Karpas-422 (cell line): Measurements from ENCODE around the gene NOBOX. TPM values are rescaled to one million over a fixed set of nuclear protein-coding genes. Genes with fewer than 3 reads are reported as not detected.
"Not testable (repeated sequence)": the region's sequence is repeated elsewhere in the genome, so short reads cannot be mapped to it uniquely, and the experiment has no call there.

Experiments
- DNase-seq: peaks from one replicate; pipeline ENCODE4 v3.0.0-alpha.2; 2015
- H2AFZ ChIP-seq: fragments of 200-600 bp; sonication (generic); 2 replicates; pipeline ENCODE4 v1.6.1; 2014; ENCODE audit warnings: antibody characterized with exemption, low read length, mixed read lengths
- H3K27ac ChIP-seq: fragments of 200-600 bp; sonication (generic); 2 replicates; pipeline ENCODE4 v1.5.1; 2014; ENCODE audit warnings: mild to moderate bottlenecking, low read length, moderate library complexity
- H3K27me3 ChIP-seq: fragments of 200-600 bp; sonication (generic); 2 replicates; pipeline ENCODE4 v1.6.1; 2014; ENCODE audit warnings: low read length, mixed read lengths
- H3K36me3 ChIP-seq: fragments of 200-600 bp; sonication (generic); 2 replicates; pipeline ENCODE4 v1.6.1; 2014; ENCODE audit warnings: low read length, mixed read lengths; ENCODE audit not compliant: insufficient read depth
- H3K4me1 ChIP-seq: fragments of 200-600 bp; sonication (generic); 2 replicates; pipeline ENCODE4 v1.6.1; 2014; ENCODE audit warnings: mild to moderate bottlenecking, low read length, mixed read lengths
- H3K4me2 ChIP-seq: fragments of 200-600 bp; sonication (generic); 2 replicates; pipeline ENCODE4 v1.6.1; 2014; ENCODE audit warnings: low read length, low read depth, mild to moderate bottlenecking; ENCODE audit not compliant: poor library complexity, severe bottlenecking
- H3K4me3 ChIP-seq: fragments of 200-600 bp; sonication (generic); 2 replicates; pipeline ENCODE4 v1.5.1; 2014; ENCODE audit warnings: mild to moderate bottlenecking, antibody characterized with exemption, low read length, mixed read lengths
- H3K79me2 ChIP-seq: fragments of 200-600 bp; sonication (generic); 2 replicates; pipeline ENCODE4 v1.6.1; 2014; ENCODE audit warnings: mild to moderate bottlenecking, low read length, mixed read lengths
- H3K9ac ChIP-seq: fragments of 200-600 bp; sonication (generic); 2 replicates; pipeline ENCODE4 v1.6.0; 2014; ENCODE audit warnings: low read length
- H3K9me2 ChIP-seq: fragments of 200-600 bp; sonication (generic), shearing (Covaris generic); replicated peaks from 2 replicates; pipeline ENCODE4 v1.6.0; 2014; ENCODE audit warnings: mild to moderate bottlenecking, low read length, moderate library complexity; ENCODE audit not compliant: insufficient read depth
- H3K9me3 ChIP-seq: fragments of 300-700, 200-600 bp; sonication (generic); 2 replicates; pipeline ENCODE4 v1.6.1; 2014; ENCODE audit warnings: low read length, mixed read lengths
- H4K20me1 ChIP-seq: fragments of 200-600 bp; sonication (generic); 2 replicates; pipeline ENCODE4 v1.6.1; 2014; ENCODE audit warnings: mild to moderate bottlenecking, antibody characterized with exemption, low read length, low read depth; ENCODE audit not compliant: insufficient read depth
- total RNA-seq: library from RNA; depleted of rRNA; stranded (reverse); fragments of >200 nt; shearing (Covaris generic); gene quantifications from 2 replicates; pipeline ENCODE4 v1.2.3, GENCODE V29; 2014; ENCODE audit warnings: low replicate concordance

NOBOX gene
- total RNA-seq, 1 experiment from 2014 or later, result not detected

GRCh38 chr7:144365523-144365922 lies 38.0 kb downstream of the NOBOX start:
- not testable (repeated sequence) for H3K79me2 ChIP-seq, H4K20me1 ChIP-seq, H3K9me3 ChIP-seq, DNase-seq, H3K36me3 ChIP-seq, H3K4me2 ChIP-seq, H3K4me1 ChIP-seq, H2AFZ ChIP-seq, H3K9me2 ChIP-seq, H3K27me3 ChIP-seq, H3K4me3 ChIP-seq, H3K9ac ChIP-seq, H3K27ac ChIP-seq

GRCh38 chr7:144362061-144362460 lies 41.4 kb downstream of the NOBOX start:
- not testable (repeated sequence) for H3K9me2 ChIP-seq, H3K27ac ChIP-seq, H3K27me3 ChIP-seq, H3K4me1 ChIP-seq, H3K9me3 ChIP-seq, H3K4me3 ChIP-seq, H2AFZ ChIP-seq, H3K36me3 ChIP-seq, H3K4me2 ChIP-seq, DNase-seq, H4K20me1 ChIP-seq, H3K79me2 ChIP-seq, H3K9ac ChIP-seq

- not testable (repeated sequence) for H2AFZ ChIP-seq, H3K27me3 ChIP-seq, H3K9me3 ChIP-seq, H3K4me3 ChIP-seq, H3K4me1 ChIP-seq, H3K9me2 ChIP-seq, H4K20me1 ChIP-seq, H3K79me2 ChIP-seq, DNase-seq, H3K36me3 ChIP-seq, H3K4me2 ChIP-seq, H3K9ac ChIP-seq, H3K27ac ChIP-seq
Observed at GRCh38 chr7:144356860-144357259, 46.6 kb downstream of the NOBOX start.

- not testable (repeated sequence) for H3K27ac ChIP-seq, DNase-seq, H3K9me2 ChIP-seq, H4K20me1 ChIP-seq, H3K36me3 ChIP-seq, H3K4me1 ChIP-seq, H2AFZ ChIP-seq, H3K79me2 ChIP-seq, H3K9ac ChIP-seq, H3K4me2 ChIP-seq, H3K4me3 ChIP-seq, H3K27me3 ChIP-seq, H3K9me3 ChIP-seq
Observed at GRCh38 chr7:144356185-144356584, 47.3 kb downstream of the NOBOX start.

- not testable (repeated sequence) for H3K4me3 ChIP-seq, H3K27me3 ChIP-seq, H3K9ac ChIP-seq, H4K20me1 ChIP-seq, H3K4me1 ChIP-seq, H3K27ac ChIP-seq, H2AFZ ChIP-seq, H3K79me2 ChIP-seq, H3K9me2 ChIP-seq, H3K36me3 ChIP-seq, H3K4me2 ChIP-seq, DNase-seq, H3K9me3 ChIP-seq
Observed at GRCh38 chr7:144355176-144355822, 48.2 kb downstream of the NOBOX start, which contains the start of gene ARHGEF5. TSS of gene ARHGEF5 (plus strand) at chr7:144355402. CDS start at chr7:144362670, 7,268 bp downstream.

- not testable (repeated sequence) for H3K4me1 ChIP-seq, H4K20me1 ChIP-seq, H3K27ac ChIP-seq, DNase-seq, H3K9ac ChIP-seq, H2AFZ ChIP-seq, H3K36me3 ChIP-seq, H3K4me3 ChIP-seq, H3K9me3 ChIP-seq, H3K79me2 ChIP-seq, H3K4me2 ChIP-seq, H3K27me3 ChIP-seq, H3K9me2 ChIP-seq
Observed at GRCh38 chr7:144351667-144352066, 51.8 kb downstream of the NOBOX start.

GRCh38 chr7:144348625-144349024 lies 54.9 kb downstream of the NOBOX start:
- not testable (repeated sequence) for H3K9me2 ChIP-seq, H3K9me3 ChIP-seq, H3K4me1 ChIP-seq, H3K27me3 ChIP-seq, DNase-seq, H3K36me3 ChIP-seq, H3K27ac ChIP-seq, H3K4me2 ChIP-seq, H4K20me1 ChIP-seq, H2AFZ ChIP-seq, H3K4me3 ChIP-seq, H3K9ac ChIP-seq, H3K79me2 ChIP-seq
